GM12865 (cell line): Measurements from ENCODE around the gene DTD1.

Experiments used
- DNase-seq: peaks from one replicate; pipeline ENCODE4 v3.0.0; 2010; ENCODE audit warnings: low read depth
- H3K4me3 ChIP-seq: 2 replicates; pipeline ENCODE4 v1.5.1; 2011; ENCODE audit warnings: mild to moderate bottlenecking, low read depth, low read length, control low read depth
- CTCF ChIP-seq: IDR thresholded peaks from 2 replicates; pipeline ENCODE4 v1.5.1; 2011; ENCODE audit warnings: low read length, control low read depth, low read depth, inconsistent platforms; ENCODE audit not compliant: insufficient read depth; ENCODE audit errors: missing control alignments

DTD1 gene

GRCh38 chr20:18729231-18729825 is 141.5 kb downstream of the DTD1 start:
- no peak overlapping the region for H3K4me3 ChIP-seq
- TF ChIP-seq CTCF: no peak
- DNase-seq: no peak

GRCh38 chr20:18731940-18732339 is 144.1 kb downstream of the DTD1 start:
- no peak for TF ChIP-seq CTCF
- H3K4me3 ChIP-seq: no peak overlapping the region
- DNase-seq: no peak

DNA sequence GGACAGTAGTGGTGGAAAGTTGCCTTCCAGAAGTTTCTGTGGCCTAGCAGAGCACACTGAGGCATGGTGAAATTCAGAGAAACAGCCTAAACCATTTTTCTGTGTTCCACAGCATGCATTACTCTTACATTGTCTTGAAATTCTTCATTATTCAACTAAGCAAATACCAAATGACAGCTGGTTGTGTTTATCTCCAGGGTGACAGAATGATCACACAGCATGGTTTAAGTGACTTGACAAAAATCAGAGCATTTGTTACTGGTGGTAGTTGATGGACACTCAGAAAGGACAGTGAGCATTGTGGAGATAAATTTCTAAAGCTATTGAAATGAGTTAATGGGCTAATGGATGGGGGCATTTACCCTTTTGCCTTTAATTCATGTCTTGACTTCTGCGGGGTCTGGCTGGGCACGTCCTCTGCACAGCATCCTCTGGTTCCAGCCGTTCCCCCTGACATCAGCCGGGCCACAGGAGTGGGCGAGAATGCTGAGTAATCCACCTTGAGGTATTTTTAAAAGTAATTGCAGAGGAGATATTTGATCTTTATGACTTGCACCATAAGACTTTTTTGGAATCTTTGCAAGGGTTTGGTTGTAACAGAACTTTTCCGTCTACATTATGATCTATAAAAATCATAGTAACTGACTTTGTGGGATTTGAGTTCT is 146.8 kb downstream of the DTD1 start:
- no peak for DNase-seq
- no peak overlapping the region for H3K4me3 ChIP-seq
- TF ChIP-seq CTCF: no peak

GRCh38 chr20:18737140-18737539 is 149.3 kb downstream of the DTD1 start:
- TF ChIP-seq CTCF: no peak
- H3K4me3 ChIP-seq: no peak overlapping the region
- DNase-seq: no peak

GRCh38 chr20:18738055-18738454 is 150.2 kb downstream of the DTD1 start:
- DNase-seq: no peak
- no peak overlapping the region for H3K4me3 ChIP-seq

GRCh38 chr20:18738888-18739287 is 151.0 kb downstream of the DTD1 start:
- H3K4me3 ChIP-seq: no peak overlapping the region
- no peak for TF ChIP-seq CTCF
- DNase-seq: no peak

More at GRCh38 chr20:18738055-18738454, 150.2 kb downstream of the DTD1 start:
- TF ChIP-seq CTCF: no peak

DNA sequence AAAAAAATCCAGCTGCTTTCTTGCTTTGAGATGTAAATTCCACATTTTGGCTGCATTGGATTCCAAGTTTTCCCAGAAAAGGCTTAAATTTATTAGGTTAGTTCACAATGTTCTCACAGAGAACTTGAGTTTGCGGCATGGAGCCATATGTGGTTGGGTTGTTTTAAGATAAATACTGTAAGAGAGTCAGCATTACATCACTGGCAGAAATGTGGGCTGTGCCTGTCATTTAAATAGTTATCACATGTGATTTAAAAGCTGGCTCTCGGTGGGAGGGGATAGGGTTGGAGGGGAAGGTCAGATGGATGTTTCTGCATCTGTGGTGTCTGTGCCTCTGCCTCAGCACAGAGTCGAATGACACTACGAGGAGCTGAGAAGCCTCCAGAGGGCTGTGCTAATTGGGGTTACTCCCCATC is 151.9 kb downstream of the DTD1 start:
- TF ChIP-seq CTCF: no peak
- no peak overlapping the region for H3K4me3 ChIP-seq
- no peak for DNase-seq
